H1 (cell line): ENCODE measurements around the gene TRIB2. TPM values are rescaled to one million over a fixed set of nuclear protein-coding genes. Genes with fewer than 3 reads are reported as not detected.

Experiments used
- CTCF ChIA-PET: fragments of 300-600 bp; sonication (Branson Sonifier 250); formaldehyde crosslinking; loops from one replicate; lab custom pipeline; 2021; ENCODE audit not compliant: partially characterized antibody; lab: Charles Lee
- POLR2A ChIA-PET: fragments of 300-600 bp; sonication (Branson Sonifier 250); formaldehyde crosslinking; loops from one replicate; lab custom pipeline; 2021; ENCODE audit warnings: inconsistent platforms; ENCODE audit not compliant: partially characterized antibody; lab: Charles Lee
- DNase-seq, 2 experiments: peaks; one replicate each; pipeline versions ENCODE4 v3.0.0 to v3.0.0-alpha.2; 2010 to 2022; ENCODE audit warnings: low spot score in 2 of 2, low read depth in 1 of 2, mixed read lengths in 1 of 2
- FAIRE-seq: peaks from 2 replicates; lab custom pipeline; 2011; peaks lifted over from hg19 to GRCh38; lab: Jason Lieb, UNC
- H2AFZ ChIP-seq: 2 replicates; pipeline ENCODE4 v1.8.1; 2012; ENCODE audit warnings: low read length, inconsistent platforms
- H2AK5ac ChIP-seq: 2 replicates; pipeline ENCODE4 v1.6.1; 2013; ENCODE audit warnings: low read depth, low read length
- H2BK120ac ChIP-seq: replicated peaks from 2 replicates; pipeline ENCODE3; 2013; ENCODE audit warnings: low read depth, low read length, inconsistent platforms
- H2BK12ac ChIP-seq: 2 replicates; pipeline ENCODE4 v1.6.1; 2013; ENCODE audit warnings: low read depth, low read length
- H2BK15ac ChIP-seq: 2 replicates; pipeline ENCODE4 v1.6.1; 2013; ENCODE audit warnings: low read length
- H2BK20ac ChIP-seq: 2 replicates; pipeline ENCODE4 v1.6.1; 2013; ENCODE audit warnings: low read length
- H2BK5ac ChIP-seq: 2 replicates; pipeline ENCODE4 v1.6.1; 2013; ENCODE audit warnings: low read depth, low read length
- H3K14ac ChIP-seq: 2 replicates; pipeline ENCODE4 v1.6.1; 2013; ENCODE audit warnings: inconsistent platforms; ENCODE audit not compliant: insufficient read length
- H3K18ac ChIP-seq: 2 replicates; pipeline ENCODE4 v1.6.1; 2013; ENCODE audit warnings: low read length; ENCODE audit errors: extremely low read depth
- H3K23ac ChIP-seq: 2 replicates; pipeline ENCODE4 v1.6.1; 2013; ENCODE audit warnings: inconsistent platforms; ENCODE audit not compliant: insufficient read length
- H3K23me2 ChIP-seq: 2 replicates; pipeline ENCODE4 v1.6.1; 2013; ENCODE audit warnings: low read depth, low read length
- H3K27ac ChIP-seq: 2 replicates; pipeline ENCODE4 v1.6.1; 2011; ENCODE audit warnings: low read depth, low read length, inconsistent platforms
- H3K27me3 ChIP-seq, 4 experiments: replicated peaks in 1 of 4; 1 replicate in 1 of 4; 2 replicates in 3 of 4; pipeline versions ENCODE4 v1.6.1 to v1.8.1; 2011 to 2013; ENCODE audit warnings: low read length in 3 of 4, mild to moderate bottlenecking in 3 of 4, inconsistent platforms in 2 of 4, mixed read lengths in 2 of 4, moderate library complexity in 1 of 4; ENCODE audit not compliant: control insufficient read depth in 3 of 4, insufficient read depth in 3 of 4; ENCODE audit errors: extremely low read depth in 1 of 4
- H3K36me3 ChIP-seq, 4 experiments: 2 replicates each; pipeline versions ENCODE4 v1.6.1 to v1.8.1; 2011 to 2013; ENCODE audit warnings: mild to moderate bottlenecking in 4 of 4, low read length in 3 of 4, moderate library complexity in 2 of 4, control low read depth in 1 of 4, inconsistent platforms in 1 of 4; ENCODE audit not compliant: insufficient read depth in 4 of 4, control insufficient read depth in 2 of 4
- H3K4ac ChIP-seq: replicated peaks from 2 replicates; pipeline ENCODE3; 2013; ENCODE audit warnings: low read length, low read depth, mixed read lengths, inconsistent platforms; ENCODE audit not compliant: insufficient read length
- H3K4me1 ChIP-seq, 4 experiments: replicated peaks in 1 of 4; 1 replicate in 1 of 4; 2 replicates in 3 of 4; pipeline versions ENCODE4 v1.6.1 to v1.8.1; 2011 to 2013; ENCODE audit warnings: low read length in 3 of 4, inconsistent platforms in 2 of 4, mixed read lengths in 1 of 4; ENCODE audit not compliant: insufficient read depth in 4 of 4, control insufficient read depth in 3 of 4
- H3K4me2 ChIP-seq, 2 experiments: 2 replicates each; pipeline versions ENCODE4 v1.6.1 to v1.8.1; 2011 to 2013; ENCODE audit warnings: low read depth in 2 of 2, low read length in 2 of 2, control low read depth in 1 of 2, inconsistent platforms in 1 of 2, mild to moderate bottlenecking in 1 of 2; ENCODE audit not compliant: insufficient read depth in 1 of 2
- H3K4me3 ChIP-seq, 4 experiments: fragments of 200-600, 300-600 bp in 1 of 4; sonication (generic), shearing (Covaris generic), sonication (Bioruptor Twin) in 1 of 4; 2 replicates each; pipeline versions ENCODE4 v1.5.1 to v1.8.1; 2011 to 2016; ENCODE audit warnings: low read length in 4 of 4, low read depth in 3 of 4, control low read depth in 2 of 4, inconsistent platforms in 2 of 4, mild to moderate bottlenecking in 2 of 4, mixed read lengths in 1 of 4, moderate library complexity in 1 of 4; ENCODE audit not compliant: insufficient read depth in 2 of 4; ENCODE audit errors: extremely low read depth in 1 of 4
- H3K56ac ChIP-seq: replicated peaks from 2 replicates; pipeline ENCODE3; 2013; ENCODE audit warnings: low read depth, mild to moderate bottlenecking, mixed read lengths, low read length, inconsistent platforms; ENCODE audit not compliant: insufficient read length
- H3K79me1 ChIP-seq: 2 replicates; pipeline ENCODE4 v1.6.1; 2013; ENCODE audit warnings: low read depth, low read length, control low read depth
- H3K79me2 ChIP-seq, 2 experiments: 2 replicates each; pipeline versions ENCODE4 v1.6.1 to v1.8.1; 2012 to 2013; ENCODE audit warnings: low read length in 2 of 2, mild to moderate bottlenecking in 2 of 2, inconsistent platforms in 1 of 2; ENCODE audit not compliant: insufficient read depth in 2 of 2, control insufficient read depth in 1 of 2
- H3K9ac ChIP-seq, 4 experiments: replicated peaks in 1 of 4; 1 replicate in 1 of 4; 2 replicates in 3 of 4; pipeline versions ENCODE4 v1.6.1 to v1.8.1; 2011 to 2013; ENCODE audit warnings: low read depth in 3 of 4, low read length in 3 of 4, control low read depth in 2 of 4, mild to moderate bottlenecking in 2 of 4, moderate library complexity in 2 of 4, inconsistent platforms in 1 of 4; ENCODE audit errors: extremely low read depth in 1 of 4
- H3K9me3 ChIP-seq, 2 experiments: 2 replicates each; pipeline versions ENCODE4 v1.6.1 to v1.8.1; 2012 to 2013; ENCODE audit warnings: mild to moderate bottlenecking in 2 of 2, moderate library complexity in 2 of 2, control low read depth in 1 of 2, inconsistent platforms in 1 of 2, low read depth in 1 of 2, low read length in 1 of 2, mixed read lengths in 1 of 2; ENCODE audit not compliant: insufficient read depth in 2 of 2
- H4K20me1 ChIP-seq, 2 experiments: replicated peaks in 1 of 2; 2 replicates each; pipeline versions ENCODE3 to v1.8.1; 2011 to 2013; ENCODE audit warnings: inconsistent platforms in 2 of 2, low read length in 2 of 2, mild to moderate bottlenecking in 1 of 2; ENCODE audit not compliant: insufficient read depth in 2 of 2, control insufficient read depth in 1 of 2
- H4K5ac ChIP-seq: 2 replicates; pipeline ENCODE4 v1.6.1; 2013; ENCODE audit warnings: low read length, low read depth, mixed read lengths, inconsistent platforms; ENCODE audit not compliant: insufficient read length
- H4K8ac ChIP-seq: 2 replicates; pipeline ENCODE4 v1.8.0; 2013; ENCODE audit warnings: mild to moderate bottlenecking, moderate library complexity, low read length, inconsistent platforms; ENCODE audit not compliant: insufficient read depth; ENCODE audit errors: extremely low read depth
- H4K91ac ChIP-seq: replicated peaks from 2 replicates; pipeline ENCODE3; 2013; ENCODE audit warnings: low read length, mixed read lengths, inconsistent platforms; ENCODE audit not compliant: insufficient read length
- BACH1 ChIP-seq: IDR thresholded peaks from 2 replicates; pipeline ENCODE4 v1.6.1; 2012; ENCODE audit warnings: low read length, improper control_type of control experiment
- CHD2 ChIP-seq: IDR thresholded peaks from 2 replicates; pipeline ENCODE4 v1.6.1; 2012; ENCODE audit warnings: low read length, improper control_type of control experiment
- CTBP2 ChIP-seq: IDR thresholded peaks from 2 replicates; pipeline ENCODE4 v1.7.0; 2011; ENCODE audit warnings: borderline replicate concordance, mild to moderate bottlenecking, moderate library complexity, mixed read lengths, low read length; ENCODE audit not compliant: insufficient read depth, insufficient read length
- KDM4A ChIP-seq: IDR thresholded peaks from one replicate; pipeline ENCODE4 v1.7.1; 2012; ENCODE audit warnings: low read depth, mild to moderate bottlenecking, moderate library complexity, low read length, inconsistent platforms; ENCODE audit not compliant: severe bottlenecking
- MAFK ChIP-seq: IDR thresholded peaks from 2 replicates; pipeline ENCODE4 v1.6.1; 2012; ENCODE audit warnings: low read depth, mild to moderate bottlenecking, improper control_type of control experiment, low read length
- POLR2A ChIP-seq, 2 experiments: IDR thresholded peaks; 1 replicate in 1 of 2; 2 replicates in 1 of 2; pipeline ENCODE4 v1.6.1; 2011; ENCODE audit warnings: low read depth in 2 of 2, low read length in 2 of 2, mild to moderate bottlenecking in 2 of 2; ENCODE audit errors: control extremely low read depth in 1 of 2
- RBBP5 ChIP-seq: IDR thresholded peaks from 2 replicates; pipeline ENCODE4 v1.7.1; 2012; ENCODE audit warnings: low read depth, mild to moderate bottlenecking, inconsistent platforms, low read length, moderate library complexity, borderline replicate concordance
- RFX5 ChIP-seq: IDR thresholded peaks from 2 replicates; pipeline ENCODE4 v1.6.1; 2011; ENCODE audit warnings: low read depth, low read length, improper control_type of control experiment, borderline replicate concordance
- SIN3A ChIP-seq, 2 experiments: IDR thresholded peaks in 1 of 2; conservative IDR thresholded peaks in 1 of 2; 2 replicates each; pipeline ENCODE4 v1.6.1; 2011 to 2012; ENCODE audit warnings: low read length in 2 of 2, improper control_type of control experiment in 1 of 2, low read depth in 1 of 2, mild to moderate bottlenecking in 1 of 2
- TAF7 ChIP-seq: optimal IDR thresholded peaks from 2 replicates; pipeline ENCODE3; 2011; ENCODE audit warnings: low read depth, mild to moderate bottlenecking, inconsistent platforms, low read length, moderate library complexity, borderline replicate concordance
- USF2 ChIP-seq: IDR thresholded peaks from 2 replicates; pipeline ENCODE4 v1.6.1; 2011; ENCODE audit warnings: low read length, improper control_type of control experiment
- WGBS, 2 experiments: shearing (Covaris generic) in 1 of 2; methylation state at CpG; one replicate each; pipeline versions ENCODE4 v1.1.6 to v1.1.7; 2013 to 2015; ENCODE audit warnings: low lambda C conversion rate in 2 of 2, mixed read lengths in 2 of 2, inconsistent platforms in 1 of 2, low coverage in 1 of 2, missing lambda C conversion rate in 1 of 2; ENCODE audit not compliant: insufficient replicate concordance in 2 of 2, insufficient coverage in 1 of 2, insufficient read length in 1 of 2; ENCODE audit errors: extremely low coverage in 1 of 2, missing lambda C conversion rate in 1 of 2; 5-methylcytosine and 5-hydroxymethylcytosine counted together
- polyA plus RNA-seq, 7 experiments: library from polyadenylated mRNA; depleted of rRNA in 3 of 7; stranded (reverse) in 5 of 7; unstranded in 2 of 7; fragments of >200 nt in 5 of 7; fragments of 200-250 nt in 2 of 7; gene quantifications; 1 replicate in 5 of 7; 2 replicates in 1 of 7; 4 replicates in 1 of 7; pipeline versions ENCODE4 v1.2.1 to v1.2.3, GENCODE V29; 2011 to 2013; ENCODE audit warnings: missing spikeins in 2 of 7, mixed read lengths in 2 of 7
- total RNA-seq: library from RNA; stranded (reverse); fragmentation: NEBNext Ultra II Directional; extraction: Animal tissue kit (Norgen Biotek cat#: 25700); gene quantifications from 2 replicates; pipeline ENCODE4 v1.2.1, GENCODE V29; 2021
- TF ChIP-seq, protein P1 (sequence below): IDR thresholded peaks from 2 replicates; pipeline ENCODE4 v1.6.1; 2012; ENCODE audit warnings: inconsistent platforms

TRIB2 gene
- total and polyA plus RNA-seq, 2 of the 8 experiments (the other 6 are each of a cell fraction or from before 2014, with no cell fraction given), result 40.8 to 57.0 TPM

- ChIA-PET POLR2A (no interaction called here), CTCF (interaction anchor here (1.3 kb wide), 2 partner anchors 27 to 28 kb away, joined by 3 to 5 read pairs; partner anchors contain the start of gene TRIB2)
- FAIRE-seq, result no peak
- TF ChIP-seq, protein P1, sequence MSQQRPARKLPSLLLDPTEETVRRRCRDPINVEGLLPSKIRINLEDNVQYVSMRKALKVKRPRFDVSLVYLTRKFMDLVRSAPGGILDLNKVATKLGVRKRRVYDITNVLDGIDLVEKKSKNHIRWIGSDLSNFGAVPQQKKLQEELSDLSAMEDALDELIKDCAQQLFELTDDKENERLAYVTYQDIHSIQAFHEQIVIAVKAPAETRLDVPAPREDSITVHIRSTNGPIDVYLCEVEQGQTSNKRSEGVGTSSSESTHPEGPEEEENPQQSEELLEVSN, result no peak
- no peak for TF ChIP-seq SIN3A (conservative IDR thresholded peaks at IDR 0.05 in 1 of 2, IDR thresholded peaks at IDR 0.05 in 1 of 2; ENCODE audit: low read depth in 1 of 2, low read length in 2 of 2)
- no peak for TF ChIP-seq POLR2A (IDR thresholded peaks at IDR 0.05; ENCODE audit: control extremely low read depth in 1 of 2, low read depth in 2 of 2, low read length in 2 of 2)
- no peak for TF ChIP-seq RBBP5
- TF ChIP-seq KDM4A, result no peak
- TF ChIP-seq USF2, result no peak
- no peak for TF ChIP-seq BACH1
- TF ChIP-seq TAF7, result no peak
- TF ChIP-seq MAFK, result no peak
- no peak for TF ChIP-seq RFX5
- TF ChIP-seq CHD2, result no peak
- TF ChIP-seq CTBP2, result no peak
Observed at GRCh38 chr2:12688893-12689292, 27.8 kb upstream of the TRIB2 start.

More at GRCh38 chr2:12688893-12689292, 27.8 kb upstream of the TRIB2 start:
- Histone ChIP-seq H3K4me1 (peaks cover 6 to 16% (median 9%) of the 10 kb centered on the region in 4 experiments; a peak in 5 of 7 replicates), H3K79me1 (no peaks in the 10 kb centered on the region), H2AFZ (no peak overlapping the region), H3K4ac (no peak overlapping the region), H3K9ac (no peak overlapping the region), H2BK120ac (no peak overlapping the region), H4K8ac (no peak overlapping the region), H3K56ac (no peak overlapping the region), H2AK5ac (no peak overlapping the region), H3K27ac (no peak overlapping the region), H2BK12ac (no peak overlapping the region), H2BK20ac (no peak overlapping the region), H4K5ac (no peak overlapping the region), H3K23me2 (no peaks in the 10 kb centered on the region), H4K20me1 (no peaks in the 10 kb centered on the region), H3K27me3 (no peaks in the 10 kb centered on the region), H2BK5ac (no peak overlapping the region), H3K36me3 (no peaks in the 10 kb centered on the region), H3K9me3 (peaks cover 3 to 16% of the 10 kb centered on the region in 2 experiments), H3K79me2 (no peaks in the 10 kb centered on the region), H3K23ac (no peak overlapping the region), H3K4me2 (no peak overlapping the region), H2BK15ac (no peak overlapping the region), H4K91ac (no peak overlapping the region), H3K14ac (no peak overlapping the region), H3K18ac (no peak overlapping the region), H3K4me3 (no peak overlapping the region)
- WGBS, 2 experiments, result 94% methylated on average over 3 of the region's 3 CpGs; no CpG with 5 or more reads in 1 of the 2 experiments
- no peak for DNase-seq
